Measurements from ENCODE around the gene CROCC2. TPM values are rescaled to one million over a fixed set of nuclear protein-coding genes. Genes with fewer than 3 reads are reported as not detected.

Gene CROCC2
- total RNA-seq, 1 donor from 2014 or later, result not detected

- DNase-seq (ENCODE audit: low spot score), result no peak
Measured at GRCh38 chr2:240904216-240905175, 1.6 kb upstream of the CROCC2 start.

DNA sequence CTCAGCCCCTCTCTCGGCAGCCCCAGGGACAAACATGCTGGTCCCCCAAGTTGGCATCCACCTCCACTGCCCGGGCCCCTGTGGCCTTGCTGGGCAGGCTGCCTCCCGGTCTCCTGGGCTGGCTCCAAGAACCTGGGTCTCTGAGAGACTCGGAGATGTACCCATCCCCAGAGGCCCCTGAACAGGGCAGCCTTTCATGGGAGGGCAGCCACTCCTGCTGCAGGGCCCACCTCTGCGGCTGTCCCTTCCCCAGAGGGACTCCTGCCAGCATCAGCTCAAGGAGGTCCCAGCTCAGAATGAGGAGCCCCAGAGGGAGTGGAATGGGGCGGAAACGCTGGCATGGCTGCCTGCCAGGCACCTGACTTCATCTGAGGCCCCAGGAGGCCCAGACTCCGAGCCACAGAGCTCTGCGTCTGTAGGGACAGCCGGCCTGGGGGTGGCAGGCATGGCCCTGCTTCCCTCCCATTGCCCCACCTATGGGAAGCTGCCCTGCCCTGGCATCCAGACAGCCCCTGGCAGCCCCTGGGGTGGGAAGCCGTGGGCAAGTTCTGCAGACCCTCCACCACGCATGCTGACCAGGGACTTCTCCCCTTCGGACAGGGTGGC, 857 bp upstream of the CROCC2 start:
- DNase-seq (ENCODE audit: low spot score), result no peak

DNA sequence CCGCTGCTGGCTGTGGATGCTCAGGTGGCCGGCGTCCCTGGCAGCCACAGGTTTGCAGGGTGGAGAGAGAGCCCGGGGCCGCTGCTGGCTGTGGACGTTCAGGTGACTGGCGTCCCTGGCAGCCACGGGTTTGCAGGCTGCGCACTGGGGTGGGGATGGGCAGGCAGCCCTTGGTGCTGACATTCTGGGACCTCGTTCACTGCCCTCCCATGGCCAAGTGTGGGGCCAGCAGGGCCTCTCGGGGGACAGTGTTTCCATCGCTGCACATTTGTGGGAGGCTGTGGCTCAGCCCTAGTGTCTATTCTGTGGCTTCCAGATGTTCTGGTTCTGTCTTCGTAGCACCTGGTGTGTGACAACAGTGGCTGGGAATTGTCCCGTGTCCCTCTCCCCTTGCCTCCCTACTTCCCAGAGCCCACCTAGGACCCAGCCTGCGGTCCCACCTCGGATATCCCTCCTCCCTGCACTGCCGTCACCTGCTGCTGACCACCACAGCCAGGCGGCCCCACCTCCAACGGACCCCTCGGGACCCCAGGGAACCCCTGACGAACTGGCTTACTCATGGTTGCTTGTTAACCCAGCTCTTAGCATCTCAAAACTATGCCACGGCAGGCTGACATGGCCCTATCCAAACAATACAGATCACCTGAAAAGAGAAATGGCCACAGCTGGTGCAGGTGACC, 915 bp downstream of the CROCC2 start:
- DNase-seq (ENCODE audit: low spot score), result no peak

DNA sequence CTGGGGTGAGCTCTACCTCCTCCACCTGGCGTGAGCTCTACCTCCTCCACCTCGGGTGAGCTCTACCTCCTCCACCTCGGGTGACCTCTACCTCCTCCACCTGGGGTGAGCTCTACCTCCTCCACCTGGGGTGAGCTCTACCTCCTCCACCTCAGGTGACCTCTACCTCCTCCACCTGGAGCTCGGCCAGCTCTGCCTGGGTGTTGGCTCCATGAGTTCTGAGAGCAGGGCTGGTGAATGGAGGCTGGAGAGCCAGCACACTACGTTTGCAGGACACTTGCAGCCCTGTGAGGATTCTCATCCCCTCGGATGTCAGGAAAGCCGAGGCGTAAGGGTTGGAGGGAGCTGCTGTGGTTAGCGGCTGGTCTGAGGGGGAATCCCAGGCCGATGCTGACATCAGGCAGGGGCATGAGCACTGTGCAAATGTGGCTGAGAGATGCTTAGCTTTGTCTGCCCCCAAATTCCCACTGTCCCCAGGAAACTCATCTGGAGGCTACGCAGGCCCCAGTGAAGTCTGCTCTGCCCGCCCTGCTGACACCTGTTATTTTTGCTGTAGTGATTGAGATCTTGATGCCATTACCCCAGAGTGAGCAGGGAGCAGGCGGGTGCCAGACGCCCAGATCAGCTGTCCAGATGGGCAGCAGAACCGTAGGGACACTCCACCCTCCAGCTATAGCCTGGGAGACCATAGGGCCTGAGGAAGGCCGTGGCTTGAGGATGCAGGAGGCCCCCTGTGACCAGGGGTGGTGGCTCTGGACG, 3.3 kb downstream of the CROCC2 start:
- no peak for DNase-seq (ENCODE audit: low spot score)

DNA sequence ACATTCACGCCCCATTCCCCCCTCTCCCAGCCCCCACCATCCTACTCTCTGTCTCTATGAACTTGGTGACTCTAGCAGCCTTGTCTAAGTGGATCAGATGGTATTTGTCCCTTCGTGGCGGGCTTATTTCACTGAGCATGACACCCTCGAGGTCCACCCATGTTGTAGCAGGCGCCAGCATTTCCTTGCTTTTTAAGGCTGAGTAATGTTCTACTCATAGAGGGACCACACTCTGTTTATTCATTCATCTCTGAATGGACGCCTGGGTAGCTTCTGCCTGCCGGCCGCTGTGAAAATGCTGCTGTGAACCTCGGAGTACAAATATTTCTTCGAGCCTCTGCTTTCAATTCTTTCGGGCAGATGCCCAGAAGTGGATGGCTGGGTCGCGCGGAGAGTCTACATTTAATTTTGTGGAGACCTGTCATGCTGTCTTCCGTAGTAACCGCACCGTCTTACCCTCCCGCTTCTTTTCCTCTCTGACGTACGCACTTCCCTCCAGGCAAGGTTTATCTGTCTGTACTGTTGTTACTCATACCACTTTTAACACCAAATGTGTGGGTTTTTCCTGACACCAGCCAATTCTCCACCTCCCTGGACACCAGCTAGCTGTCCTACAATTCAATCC, 5.6 kb downstream of the CROCC2 start:
- DNase-seq (ENCODE audit: low spot score), result no peak

DNA sequence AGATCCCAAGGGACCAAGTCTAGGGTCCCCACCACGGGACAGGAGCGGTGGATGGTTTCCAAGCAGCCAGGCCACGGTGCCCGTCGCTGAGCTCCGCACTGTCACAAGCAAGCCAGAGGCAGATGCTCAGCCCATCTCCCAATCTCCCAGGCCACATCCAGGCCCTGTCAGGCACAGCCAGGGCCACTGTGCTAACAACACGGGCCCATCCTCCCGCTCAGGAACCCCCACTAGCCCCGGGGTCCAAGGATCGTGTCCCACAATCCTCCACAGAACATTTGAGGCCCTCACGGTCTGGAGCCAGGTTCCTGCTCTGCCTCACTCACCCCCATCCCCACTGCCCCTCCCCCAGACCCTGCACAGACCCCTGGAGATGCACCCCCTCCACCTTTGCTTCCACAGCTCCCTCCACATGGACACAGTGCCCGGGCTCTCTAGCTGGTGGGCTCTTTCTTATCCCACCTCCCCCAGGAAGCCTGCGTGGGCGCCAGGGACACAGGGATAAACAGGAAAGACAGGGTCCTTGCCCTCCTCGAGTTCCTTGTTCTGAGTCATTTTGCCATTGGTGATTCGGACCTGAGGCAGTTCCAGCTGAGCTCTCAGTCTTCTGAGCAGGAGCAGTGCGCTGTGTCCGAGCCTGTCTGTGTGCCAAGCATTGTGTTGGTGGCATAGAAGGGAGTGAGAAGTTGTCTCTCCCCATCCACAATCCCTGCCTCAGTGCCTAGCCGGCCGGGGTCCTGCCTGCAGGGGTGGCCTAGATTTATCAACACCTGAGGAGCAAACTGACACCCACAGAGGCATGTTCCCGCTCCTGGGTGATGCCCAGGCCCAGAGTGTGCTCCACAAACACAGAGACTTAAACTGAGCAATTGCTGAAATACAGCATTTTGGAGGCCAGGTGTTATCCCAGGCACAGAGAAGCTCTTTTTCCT, 7.0 kb downstream of the CROCC2 start:
- DNase-seq (ENCODE audit: low spot score), result no peak

- DNase-seq (ENCODE audit: low spot score), result no peak
Measured at GRCh38 chr2:240913810-240914644, 7.9 kb downstream of the CROCC2 start.

GRCh38 chr2:240914645-240915525, 8.7 kb downstream of the CROCC2 start:
- DNase-seq (ENCODE audit: low spot score), result no peak

- no peak for DNase-seq (ENCODE audit: low spot score)
Measured at GRCh38 chr2:240915526-240916341, 9.6 kb downstream of the CROCC2 start.

GRCh38 chr2:240916571-240917008, 10.5 kb downstream of the CROCC2 start:
- peak; percentile 92 for DNase-seq (ENCODE audit: low spot score)

- peak; percentile 89 for DNase-seq (ENCODE audit: low spot score)
Measured at GRCh38 chr2:240917009-240917683, 11.0 kb downstream of the CROCC2 start.

- peak; percentile 89 for DNase-seq (ENCODE audit: low spot score)
Measured at GRCh38 chr2:240917684-240918257, 11.6 kb downstream of the CROCC2 start.

DNA sequence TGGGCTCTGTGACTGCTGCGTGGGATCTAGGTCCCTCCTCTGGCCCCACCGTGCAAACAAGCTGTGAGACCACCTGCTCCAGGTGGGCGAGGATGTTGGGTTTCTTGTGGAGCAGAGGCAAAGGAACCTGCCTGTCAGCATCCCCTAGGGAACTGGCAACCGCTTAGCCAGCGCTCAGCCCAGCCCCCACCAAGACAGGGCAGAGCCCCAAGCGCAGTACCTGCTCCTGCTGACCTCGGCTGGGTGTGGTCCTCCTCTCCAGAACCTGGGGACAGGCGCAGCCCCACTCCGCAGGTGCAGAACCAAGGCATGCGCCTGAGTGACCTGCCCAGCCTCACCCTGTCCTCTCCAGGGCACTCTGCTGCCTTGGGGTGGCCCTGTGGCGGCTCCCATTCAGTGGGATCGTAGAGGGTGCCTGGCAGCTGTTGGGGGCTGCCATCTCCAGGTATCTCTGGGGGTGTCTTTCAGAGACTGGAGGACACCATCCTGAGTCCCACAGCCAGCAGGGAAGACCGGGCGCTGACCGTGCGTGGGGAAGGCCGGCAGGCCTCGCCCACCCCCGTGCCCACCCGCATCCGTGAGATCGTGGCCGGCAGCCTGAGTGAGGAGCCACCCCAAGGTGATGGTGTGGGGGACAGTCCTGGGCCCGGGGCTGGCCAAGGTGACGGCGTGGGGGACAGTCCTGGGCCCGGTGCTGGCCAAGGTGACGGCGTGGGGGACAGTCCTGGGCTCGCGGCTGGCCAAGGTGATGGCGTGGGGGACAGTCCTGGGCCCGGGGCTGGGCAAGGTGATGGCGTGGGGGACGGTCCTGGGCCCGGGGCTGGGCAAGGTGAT, 12.3 kb downstream of the CROCC2 start:
- DNase-seq (ENCODE audit: low spot score), result peak; percentile 80

DNA sequence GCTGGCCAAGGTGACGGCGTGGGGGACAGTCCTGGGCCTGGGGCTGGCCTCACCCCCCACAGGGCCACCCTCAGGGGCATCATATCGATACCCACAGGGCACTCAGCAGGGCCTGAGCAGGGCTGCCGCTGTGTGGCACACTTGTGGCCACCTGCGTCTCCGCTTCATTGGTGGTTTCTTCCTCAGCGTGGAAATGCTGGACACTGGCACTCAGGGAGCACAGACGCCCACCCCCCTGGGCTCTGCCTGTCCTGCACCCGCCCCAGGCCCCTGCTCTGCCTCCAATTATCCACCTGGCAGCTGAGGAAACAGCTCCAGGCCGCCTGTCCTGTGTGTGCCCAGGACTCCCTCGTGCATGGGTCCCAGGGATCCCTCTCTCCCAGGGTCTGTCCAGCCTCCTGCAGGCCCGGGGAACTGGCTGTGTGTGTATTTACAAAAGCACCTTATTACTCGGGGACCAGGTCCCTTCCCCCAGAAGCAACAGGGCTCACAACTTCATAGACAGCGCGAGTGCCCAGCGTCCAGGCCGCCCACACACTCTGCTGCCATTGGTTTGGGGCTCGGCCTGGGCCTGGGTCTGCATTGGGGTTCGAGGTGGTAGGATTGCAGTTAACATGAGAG, 13.1 kb downstream of the CROCC2 start:
- peak; percentile 73 for DNase-seq (ENCODE audit: low spot score)

Data from mesenteric fat pad (tissue), 1 donor.